HG03342 (cell line): Measurements from ENCODE around the gene MEI1.

ENCODE experiments used
- ATAC-seq: cut with Tn5 transposase; IDR thresholded peaks from one replicate; pipeline ENCODE4 v1.9.1; 2021; ENCODE audit warnings: mild to moderate bottlenecking, moderate library complexity; ENCODE audit not compliant: unreplicated experiment

MEI1 gene

GRCh38 chr22:41781507-41781906 lies 82.2 kb downstream of the MEI1 start:
- ATAC-seq = peak; percentile 12

- ATAC-seq = no peak
Measured at GRCh38 chr22:41782316-41782715, 83.0 kb downstream of the MEI1 start.

GRCh38 chr22:41782751-41783150 lies 83.4 kb downstream of the MEI1 start:
- no peak for ATAC-seq

GRCh38 chr22:41787331-41787730 lies 88.0 kb downstream of the MEI1 start:
- no peak for ATAC-seq

- ATAC-seq = no peak
Measured at GRCh38 chr22:41793871-41794270, 94.6 kb downstream of the MEI1 start.

- ATAC-seq = no peak
Measured at GRCh38 chr22:41798736-41799135, 99.4 kb downstream of the MEI1 start.

GRCh38 chr22:41799486-41800347 lies 100.4 kb downstream of the MEI1 start:
- peak; percentile 9 for ATAC-seq

GRCh38 chr22:41800348-41801146 lies 101.2 kb downstream of the MEI1 start, which contains the start of gene CCDC134:
TSS of gene CCDC134 (plus strand) at chr22:41800679. CDS start at chr22:41808891, 8,212 bp downstream.
- ATAC-seq = peak; percentile 90

GRCh38 chr22:41801147-41801819 lies 102.0 kb downstream of the MEI1 start:
- no peak for ATAC-seq

GRCh38 chr22:41801886-41802285 lies 102.6 kb downstream of the MEI1 start:
- ATAC-seq = no peak

GRCh38 chr22:41805639-41806038 lies 106.3 kb downstream of the MEI1 start:
- no peak for ATAC-seq

GRCh38 chr22:41808400-41808799 lies 109.1 kb downstream of the MEI1 start:
- ATAC-seq = no peak

GRCh38 chr22:41810022-41810421 lies 110.7 kb downstream of the MEI1 start:
- no peak for ATAC-seq

- ATAC-seq = no peak
Measured at GRCh38 chr22:41812805-41813545, 113.7 kb downstream of the MEI1 start.

- no peak for ATAC-seq
Measured at GRCh38 chr22:41813726-41814410, 114.6 kb downstream of the MEI1 start.

- no peak for ATAC-seq
Measured at GRCh38 chr22:41815716-41816115, 116.4 kb downstream of the MEI1 start.

GRCh38 chr22:41816241-41816640 lies 116.9 kb downstream of the MEI1 start:
- no peak for ATAC-seq

- no peak for ATAC-seq
Measured at GRCh38 chr22:41816871-41817270, 117.6 kb downstream of the MEI1 start.

- ATAC-seq = no peak
Measured at GRCh38 chr22:41818011-41818410, 118.7 kb downstream of the MEI1 start.

- no peak for ATAC-seq
Measured at GRCh38 chr22:41818596-41818995, 119.3 kb downstream of the MEI1 start.
